AG04450 (cell line): ENCODE data around the gene ATAD1. TPM values are rescaled to one million over a fixed set of nuclear protein-coding genes. Genes with fewer than 3 reads are reported as not detected.

ENCODE experiments used
- CTCF ChIA-PET: fragments of 300-600, 350-600 bp; formaldehyde crosslinking; extraction: SDS; loops from one replicate; lab custom pipeline; 2022; ENCODE audit warnings: antibody characterized with exemption, inconsistent platforms; lab: Charles Lee
- POLR2A ChIA-PET: fragments of 350-600 bp; formaldehyde crosslinking; extraction: SDS; loops from one replicate; lab custom pipeline; 2021; ENCODE audit warnings: antibody characterized with exemption, inconsistent platforms; lab: Yijun Ruan, JAX
- DNase-seq: peaks from one replicate; pipeline ENCODE4 v3.0.0-alpha.2; 2011; ENCODE audit warnings: low read depth, low spot score
- H3K27ac ChIP-seq: one replicate; pipeline ENCODE4 v1.5.1; 2012; ENCODE audit warnings: low read depth, low read length, control low read depth
- H3K27me3 ChIP-seq: one replicate; pipeline ENCODE4 v1.6.0; 2012; ENCODE audit warnings: low read length; ENCODE audit not compliant: control insufficient read depth, insufficient read depth
- H3K4me3 ChIP-seq: 2 replicates; pipeline ENCODE4 v1.5.1; 2011; ENCODE audit warnings: mild to moderate bottlenecking, low read depth, low read length, control low read depth
- H3K9me3 ChIP-seq: 2 replicates; pipeline ENCODE4 v1.5.1; 2012; ENCODE audit warnings: low read length; ENCODE audit not compliant: control insufficient read depth, insufficient read depth
- CTCF ChIP-seq: IDR thresholded peaks from 2 replicates; pipeline ENCODE4 v1.5.1; 2011; ENCODE audit warnings: low read depth, low read length, control low read depth, inconsistent platforms
- polyA plus RNA-seq: library from polyadenylated mRNA; depleted of rRNA; stranded (reverse); fragments of >200 nt; gene quantifications from 2 replicates; pipeline ENCODE4 v1.2.3, GENCODE V29; 2011

The ATAD1 gene
- polyA plus RNA-seq, 1 experiment: 43.7 TPM

GRCh38 chr10:87724789-87725188 lies 93.2 kb downstream of the ATAD1 start:
- Histone ChIP-seq H3K9me3 (no peaks in the 10 kb centered on the region), H3K27ac (no peak overlapping the region), H3K27me3 (no peaks in the 10 kb centered on the region), H3K4me3 (no peak overlapping the region)
- no peak for DNase-seq
- ChIA-PET POLR2A (no interaction called here), CTCF (interaction anchor here (0.6 to 1.1 kb wide), 2 partner anchors 10 to 48 kb away, joined by 3 to 5 read pairs; no protein-coding TSS in a partner anchor)
- no peak for TF ChIP-seq CTCF

- H3K27ac ChIP-seq: no peak overlapping the region
- no peak for TF ChIP-seq CTCF
- no peak overlapping the region for H3K4me3 ChIP-seq
- DNase-seq: no peak
- POLR2A ChIA-PET: no interaction called here
- H3K27me3 ChIP-seq: no peaks in the 10 kb centered on the region
- H3K9me3 ChIP-seq: no peaks in the 10 kb centered on the region
- CTCF ChIA-PET: no interaction called here
Observed at GRCh38 chr10:87723500-87723899, 94.5 kb downstream of the ATAD1 start.

GRCh38 chr10:87722716-87723115 lies 95.3 kb downstream of the ATAD1 start:
- Histone ChIP-seq H3K27me3 (no peaks in the 10 kb centered on the region), H3K9me3 (no peaks in the 10 kb centered on the region), H3K27ac (no peak overlapping the region), H3K4me3 (no peak overlapping the region)
- no peak for DNase-seq
- TF ChIP-seq CTCF: no peak
- ChIA-PET POLR2A (no interaction called here), CTCF (interaction anchor here (1.9 kb wide), 1 partner anchor 12 kb away, joined by 11 read pairs; no protein-coding TSS in a partner anchor)

- Histone ChIP-seq H3K27me3 (no peaks in the 10 kb centered on the region), H3K9me3 (no peaks in the 10 kb centered on the region), H3K27ac (no peak overlapping the region), H3K4me3 (no peak overlapping the region)
- no peak for TF ChIP-seq CTCF
- no peak for DNase-seq
- CTCF ChIA-PET: interaction anchor here (1.1 to 1.9 kb wide), 3 partner anchors 13 to 188 kb away, joined by 3 to 11 read pairs (median 3); no protein-coding TSS in a partner anchor
- POLR2A ChIA-PET: interaction anchor here (0.6 kb wide), 1 partner anchor 46 kb away, joined by 4 read pairs; no protein-coding TSS in a partner anchor
Observed at GRCh38 chr10:87721781-87722180, 96.2 kb downstream of the ATAD1 start.

GRCh38 chr10:87720665-87721064 lies 97.4 kb downstream of the ATAD1 start:
- no peak for DNase-seq
- Histone ChIP-seq H3K9me3 (no peaks in the 10 kb centered on the region), H3K27me3 (no peaks in the 10 kb centered on the region), H3K27ac (no peak overlapping the region), H3K4me3 (no peak overlapping the region)
- ChIA-PET CTCF (no interaction called here), POLR2A (no interaction called here)
- no peak for TF ChIP-seq CTCF
